ENCODE data around the gene CCL17. TPM values are rescaled to one million over a fixed set of nuclear protein-coding genes. Genes with fewer than 3 reads are reported as not detected.

The CCL17 gene
- total and polyA plus RNA-seq, 9 of the 15 experiments (the other 6 are each of a cell fraction or from before 2014, with no cell fraction given), result not detected

- Histone ChIP-seq H4K20me1 (replicated peaks; ENCODE audit: control insufficient read depth, insufficient read depth, low read length) (no peaks in the 10 kb centered on the region), H3K9me1 (ENCODE audit: control insufficient read depth, insufficient read depth, low read length) (no peaks in the 10 kb centered on the region), H3K27ac (ENCODE audit: extremely low read depth, low read depth, low read length) (peak overlapping the region; percentile 27; the same call in 1 of the 3 replicates), H3K4me2 (ENCODE audit: insufficient read depth, low read length) (peak overlapping the region; percentile 56; the same call in 1 of the 2 replicates), H3K36me3 (ENCODE audit: control insufficient read depth, insufficient read depth, low read length) (peaks cover 3% of the 10 kb centered on the region; the same call in 1 of the 3 replicates), H3K4me1 (replicated peaks in 1 of 2; ENCODE audit: control insufficient read depth in 2 of 2, insufficient read depth in 2 of 2, low read length in 2 of 2) (peaks cover 3 to 4% of the 10 kb centered on the region in 2 experiments; a peak in 4 of 5 replicates), H3K9me3 (replicated peaks; ENCODE audit: control insufficient read depth, insufficient read depth, low read depth, low read length) (no peaks in the 10 kb centered on the region), H3K27me3 (ENCODE audit: control insufficient read depth in 2 of 2, insufficient read depth in 2 of 2, low read length in 2 of 2) (no peaks in the 10 kb centered on the region), H2AFZ (ENCODE audit: low read depth, low read length) (peak overlapping the region; percentile 91), H3K4me3 (no peak overlapping the region), H3K9ac (ENCODE audit: insufficient read depth in 1 of 2, low read depth in 2 of 2, low read length in 2 of 2) (0 out of 4 replicates have a peak overlapping the region, but pooled peaks of 1 of the 2 experiments have one; percentile 12), H3K79me2 (ENCODE audit: control insufficient read depth, insufficient read depth, low read length) (no peaks in the 10 kb centered on the region)
- FAIRE-seq (peak; percentile 89), DNase-seq (ENCODE audit: extremely low read depth in 1 of 4, low spot score in 3 of 4) (peak; percentile 45 to 76 (median 58)), ATAC-seq (peak; percentile 89)
- in situ Hi-C loops (cut with MboI), result no loop called here
- WGBS (ENCODE audit: insufficient coverage, low coverage, missing lambda C conversion rate), result 10% methylated on average over 10 of the region's 10 CpGs
- ChIA-PET POLR2A (interaction anchor here (1.0 to 2.0 kb wide), 2 partner anchors 11 to 40 kb away, joined by 3 to 8 read pairs; partner anchors contain the start of gene POLR2C), CTCF (ENCODE audit: low intra/inter-chr PET ratio) (interaction anchor here (0.6 to 8.4 kb wide), 2 partner anchors 120 to 339 kb away, joined by 5 to 109 read pairs; no protein-coding TSS in a partner anchor)
- intact Hi-C loops (cut with micrococcal nuclease), result loop anchor here (1.0 kb wide), 1 partner anchor 122 kb away; no protein-coding TSS in a partner anchor
- no TSS peak for BruUV-seq (replicated peaks)
- TF ChIP-seq BRCA1 (IDR thresholded peaks at IDR 0.05) (no peak), BRCA1 (CRISPR knock-in tag; IDR thresholded peaks at IDR 0.05) (no peak), ZFP30 (CRISPR knock-in tag; IDR thresholded peaks at IDR 0.05; ENCODE audit: borderline replicate concordance) (no peak), ZNF584 (CRISPR knock-in tag; IDR thresholded peaks at IDR 0.05; ENCODE audit: low read depth) (no peak), STAG1 (CRISPR knock-in tag; IDR thresholded peaks at IDR 0.05; ENCODE audit: borderline replicate concordance) (peak; percentile 30; the same call in 1 of the 2 replicates), ZNF75A (CRISPR knock-in tag; IDR thresholded peaks at IDR 0.05) (no peak), GABPA (tag; conservative IDR thresholded peaks at IDR 0.05; ENCODE audit: low read depth) (peak; percentile 77), MCM3 (IDR thresholded peaks at IDR 0.05) (no peak), KLF16 (IDR thresholded peaks at IDR 0.05) (peak; percentile 66), CBX5 (IDR thresholded peaks at IDR 0.05; ENCODE audit: borderline replicate concordance, low read depth) (no peak), ZNF165 (CRISPR knock-in tag; IDR thresholded peaks at IDR 0.05; ENCODE audit: borderline replicate concordance) (no peak), SIN3B (IDR thresholded peaks at IDR 0.05; ENCODE audit: low read depth) (no peak), U2AF1 (optimal IDR thresholded peaks at IDR 0.05; ENCODE audit: low read depth, low read length) (no peak)
- TF ChIP-seq, protein P1, sequence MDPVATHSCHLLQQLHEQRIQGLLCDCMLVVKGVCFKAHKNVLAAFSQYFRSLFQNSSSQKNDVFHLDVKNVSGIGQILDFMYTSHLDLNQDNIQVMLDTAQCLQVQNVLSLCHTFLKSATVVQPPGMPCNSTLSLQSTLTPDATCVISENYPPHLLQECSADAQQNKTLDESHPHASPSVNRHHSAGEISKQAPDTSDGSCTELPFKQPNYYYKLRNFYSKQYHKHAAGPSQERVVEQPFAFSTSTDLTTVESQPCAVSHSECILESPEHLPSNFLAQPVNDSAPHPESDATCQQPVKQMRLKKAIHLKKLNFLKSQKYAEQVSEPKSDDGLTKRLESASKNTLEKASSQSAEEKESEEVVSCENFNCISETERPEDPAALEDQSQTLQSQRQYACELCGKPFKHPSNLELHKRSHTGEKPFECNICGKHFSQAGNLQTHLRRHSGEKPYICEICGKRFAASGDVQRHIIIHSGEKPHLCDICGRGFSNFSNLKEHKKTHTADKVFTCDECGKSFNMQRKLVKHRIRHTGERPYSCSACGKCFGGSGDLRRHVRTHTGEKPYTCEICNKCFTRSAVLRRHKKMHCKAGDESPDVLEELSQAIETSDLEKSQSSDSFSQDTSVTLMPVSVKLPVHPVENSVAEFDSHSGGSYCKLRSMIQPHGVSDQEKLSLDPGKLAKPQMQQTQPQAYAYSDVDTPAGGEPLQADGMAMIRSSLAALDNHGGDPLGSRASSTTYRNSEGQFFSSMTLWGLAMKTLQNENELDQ (CRISPR knock-in tag; IDR thresholded peaks at IDR 0.05; ENCODE audit: borderline replicate concordance), result no peak
- TF ChIP-seq, protein P2, sequence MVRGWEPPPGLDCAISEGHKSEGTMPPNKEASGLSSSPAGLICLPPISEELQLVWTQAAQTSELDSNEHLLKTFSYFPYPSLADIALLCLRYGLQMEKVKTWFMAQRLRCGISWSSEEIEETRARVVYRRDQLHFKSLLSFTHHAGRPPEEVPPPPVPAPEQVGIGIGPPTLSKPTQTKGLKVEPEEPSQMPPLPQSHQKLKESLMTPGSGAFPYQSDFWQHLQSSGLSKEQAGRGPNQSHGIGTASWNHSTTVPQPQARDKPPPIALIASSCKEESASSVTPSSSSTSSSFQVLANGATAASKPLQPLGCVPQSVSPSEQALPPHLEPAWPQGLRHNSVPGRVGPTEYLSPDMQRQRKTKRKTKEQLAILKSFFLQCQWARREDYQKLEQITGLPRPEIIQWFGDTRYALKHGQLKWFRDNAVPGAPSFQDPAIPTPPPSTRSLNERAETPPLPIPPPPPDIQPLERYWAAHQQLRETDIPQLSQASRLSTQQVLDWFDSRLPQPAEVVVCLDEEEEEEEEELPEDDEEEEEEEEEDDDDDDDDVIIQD (CRISPR knock-in tag; IDR thresholded peaks at IDR 0.05), result no peak
Observed at GRCh38 chr16:57422026-57422944, 17.7 kb downstream of the CCL17 start.
